H1 (cell line): ENCODE results near the gene KIF1C. TPM values are rescaled to one million over a fixed set of nuclear protein-coding genes. Genes with fewer than 3 reads are reported as not detected.

ENCODE experiments used
- CTCF ChIA-PET: fragments of 300-600 bp; sonication (Branson Sonifier 250); formaldehyde crosslinking; loops from one replicate; lab custom pipeline; 2021; ENCODE audit not compliant: partially characterized antibody; lab: Charles Lee
- POLR2A ChIA-PET: fragments of 300-600 bp; sonication (Branson Sonifier 250); formaldehyde crosslinking; loops from one replicate; lab custom pipeline; 2021; ENCODE audit warnings: inconsistent platforms; ENCODE audit not compliant: partially characterized antibody; lab: Charles Lee
- DNase-seq, 2 experiments: peaks; one replicate each; pipeline versions ENCODE4 v3.0.0 to v3.0.0-alpha.2; 2010 to 2022; ENCODE audit warnings: low spot score in 2 of 2, low read depth in 1 of 2, mixed read lengths in 1 of 2
- FAIRE-seq: peaks from 2 replicates; lab custom pipeline; 2011; peaks lifted over from hg19 to GRCh38; lab: Jason Lieb, UNC
- H2AFZ ChIP-seq: 2 replicates; pipeline ENCODE4 v1.8.1; 2012; ENCODE audit warnings: low read length, inconsistent platforms
- H2AK5ac ChIP-seq: 2 replicates; pipeline ENCODE4 v1.6.1; 2013; ENCODE audit warnings: low read depth, low read length
- H2BK120ac ChIP-seq: replicated peaks from 2 replicates; pipeline ENCODE3; 2013; ENCODE audit warnings: low read depth, low read length, inconsistent platforms
- H2BK12ac ChIP-seq: 2 replicates; pipeline ENCODE4 v1.6.1; 2013; ENCODE audit warnings: low read depth, low read length
- H2BK15ac ChIP-seq: 2 replicates; pipeline ENCODE4 v1.6.1; 2013; ENCODE audit warnings: low read length
- H2BK20ac ChIP-seq: 2 replicates; pipeline ENCODE4 v1.6.1; 2013; ENCODE audit warnings: low read length
- H2BK5ac ChIP-seq: 2 replicates; pipeline ENCODE4 v1.6.1; 2013; ENCODE audit warnings: low read depth, low read length
- H3K14ac ChIP-seq: 2 replicates; pipeline ENCODE4 v1.6.1; 2013; ENCODE audit warnings: inconsistent platforms; ENCODE audit not compliant: insufficient read length
- H3K18ac ChIP-seq: 2 replicates; pipeline ENCODE4 v1.6.1; 2013; ENCODE audit warnings: low read length; ENCODE audit errors: extremely low read depth
- H3K23ac ChIP-seq: 2 replicates; pipeline ENCODE4 v1.6.1; 2013; ENCODE audit warnings: inconsistent platforms; ENCODE audit not compliant: insufficient read length
- H3K23me2 ChIP-seq: 2 replicates; pipeline ENCODE4 v1.6.1; 2013; ENCODE audit warnings: low read depth, low read length
- H3K27ac ChIP-seq: 2 replicates; pipeline ENCODE4 v1.6.1; 2011; ENCODE audit warnings: low read depth, low read length, inconsistent platforms
- H3K27me3 ChIP-seq, 4 experiments: replicated peaks in 1 of 4; 1 replicate in 1 of 4; 2 replicates in 3 of 4; pipeline versions ENCODE4 v1.6.1 to v1.8.1; 2011 to 2013; ENCODE audit warnings: low read length in 3 of 4, mild to moderate bottlenecking in 3 of 4, inconsistent platforms in 2 of 4, mixed read lengths in 2 of 4, moderate library complexity in 1 of 4; ENCODE audit not compliant: control insufficient read depth in 3 of 4, insufficient read depth in 3 of 4; ENCODE audit errors: extremely low read depth in 1 of 4
- H3K36me3 ChIP-seq, 4 experiments: 2 replicates each; pipeline versions ENCODE4 v1.6.1 to v1.8.1; 2011 to 2013; ENCODE audit warnings: mild to moderate bottlenecking in 4 of 4, low read length in 3 of 4, moderate library complexity in 2 of 4, control low read depth in 1 of 4, inconsistent platforms in 1 of 4; ENCODE audit not compliant: insufficient read depth in 4 of 4, control insufficient read depth in 2 of 4
- H3K4ac ChIP-seq: replicated peaks from 2 replicates; pipeline ENCODE3; 2013; ENCODE audit warnings: low read length, low read depth, mixed read lengths, inconsistent platforms; ENCODE audit not compliant: insufficient read length
- H3K4me1 ChIP-seq, 4 experiments: replicated peaks in 1 of 4; 1 replicate in 1 of 4; 2 replicates in 3 of 4; pipeline versions ENCODE4 v1.6.1 to v1.8.1; 2011 to 2013; ENCODE audit warnings: low read length in 3 of 4, inconsistent platforms in 2 of 4, mixed read lengths in 1 of 4; ENCODE audit not compliant: insufficient read depth in 4 of 4, control insufficient read depth in 3 of 4
- H3K4me2 ChIP-seq, 2 experiments: 2 replicates each; pipeline versions ENCODE4 v1.6.1 to v1.8.1; 2011 to 2013; ENCODE audit warnings: low read depth in 2 of 2, low read length in 2 of 2, control low read depth in 1 of 2, inconsistent platforms in 1 of 2, mild to moderate bottlenecking in 1 of 2; ENCODE audit not compliant: insufficient read depth in 1 of 2
- H3K4me3 ChIP-seq, 4 experiments: fragments of 200-600, 300-600 bp in 1 of 4; sonication (generic), shearing (Covaris generic), sonication (Bioruptor Twin) in 1 of 4; 2 replicates each; pipeline versions ENCODE4 v1.5.1 to v1.8.1; 2011 to 2016; ENCODE audit warnings: low read length in 4 of 4, low read depth in 3 of 4, control low read depth in 2 of 4, inconsistent platforms in 2 of 4, mild to moderate bottlenecking in 2 of 4, mixed read lengths in 1 of 4, moderate library complexity in 1 of 4; ENCODE audit not compliant: insufficient read depth in 2 of 4; ENCODE audit errors: extremely low read depth in 1 of 4
- H3K56ac ChIP-seq: replicated peaks from 2 replicates; pipeline ENCODE3; 2013; ENCODE audit warnings: low read depth, mild to moderate bottlenecking, mixed read lengths, low read length, inconsistent platforms; ENCODE audit not compliant: insufficient read length
- H3K79me1 ChIP-seq: 2 replicates; pipeline ENCODE4 v1.6.1; 2013; ENCODE audit warnings: low read depth, low read length, control low read depth
- H3K79me2 ChIP-seq, 2 experiments: 2 replicates each; pipeline versions ENCODE4 v1.6.1 to v1.8.1; 2012 to 2013; ENCODE audit warnings: low read length in 2 of 2, mild to moderate bottlenecking in 2 of 2, inconsistent platforms in 1 of 2; ENCODE audit not compliant: insufficient read depth in 2 of 2, control insufficient read depth in 1 of 2
- H3K9ac ChIP-seq, 4 experiments: replicated peaks in 1 of 4; 1 replicate in 1 of 4; 2 replicates in 3 of 4; pipeline versions ENCODE4 v1.6.1 to v1.8.1; 2011 to 2013; ENCODE audit warnings: low read depth in 3 of 4, low read length in 3 of 4, control low read depth in 2 of 4, mild to moderate bottlenecking in 2 of 4, moderate library complexity in 2 of 4, inconsistent platforms in 1 of 4; ENCODE audit errors: extremely low read depth in 1 of 4
- H3K9me3 ChIP-seq, 2 experiments: 2 replicates each; pipeline versions ENCODE4 v1.6.1 to v1.8.1; 2012 to 2013; ENCODE audit warnings: mild to moderate bottlenecking in 2 of 2, moderate library complexity in 2 of 2, control low read depth in 1 of 2, inconsistent platforms in 1 of 2, low read depth in 1 of 2, low read length in 1 of 2, mixed read lengths in 1 of 2; ENCODE audit not compliant: insufficient read depth in 2 of 2
- H4K20me1 ChIP-seq, 2 experiments: replicated peaks in 1 of 2; 2 replicates each; pipeline versions ENCODE3 to v1.8.1; 2011 to 2013; ENCODE audit warnings: inconsistent platforms in 2 of 2, low read length in 2 of 2, mild to moderate bottlenecking in 1 of 2; ENCODE audit not compliant: insufficient read depth in 2 of 2, control insufficient read depth in 1 of 2
- H4K5ac ChIP-seq: 2 replicates; pipeline ENCODE4 v1.6.1; 2013; ENCODE audit warnings: low read length, low read depth, mixed read lengths, inconsistent platforms; ENCODE audit not compliant: insufficient read length
- H4K8ac ChIP-seq: 2 replicates; pipeline ENCODE4 v1.8.0; 2013; ENCODE audit warnings: mild to moderate bottlenecking, moderate library complexity, low read length, inconsistent platforms; ENCODE audit not compliant: insufficient read depth; ENCODE audit errors: extremely low read depth
- H4K91ac ChIP-seq: replicated peaks from 2 replicates; pipeline ENCODE3; 2013; ENCODE audit warnings: low read length, mixed read lengths, inconsistent platforms; ENCODE audit not compliant: insufficient read length
- CBX5 ChIP-seq: fragments of 300-800, 300-1000 bp; sonication (generic); IDR thresholded peaks from 2 replicates; pipeline ENCODE4 v1.7.1; 2016; ENCODE audit warnings: antibody characterized with exemption, low read length, low read depth
- CEBPB ChIP-seq: IDR thresholded peaks from 2 replicates; pipeline ENCODE4 v1.6.1; 2012; ENCODE audit warnings: low read depth, low read length
- CTCF ChIP-seq, 3 experiments: IDR thresholded peaks; 1 replicate in 2 of 3; 2 replicates in 1 of 3; pipeline versions ENCODE4 v1.5.1 to v1.6.1; 2011; ENCODE audit warnings: low read length in 3 of 3, mild to moderate bottlenecking in 3 of 3, inconsistent platforms in 2 of 3, low read depth in 1 of 3, moderate library complexity in 1 of 3; ENCODE audit not compliant: insufficient read depth in 1 of 3; ENCODE audit errors: control extremely low read depth in 1 of 3
- MAX ChIP-seq: IDR thresholded peaks from 2 replicates; pipeline ENCODE4 v1.6.1; 2012; ENCODE audit warnings: inconsistent platforms
- POLR2AphosphoS5 ChIP-seq: IDR thresholded peaks from 2 replicates; pipeline ENCODE4 v1.6.1; 2011; ENCODE audit warnings: low read depth, low read length
- RAD21 ChIP-seq, 2 experiments: IDR thresholded peaks in 1 of 2; conservative IDR thresholded peaks in 1 of 2; 2 replicates each; pipeline ENCODE4 v1.6.1; 2011; ENCODE audit warnings: low read depth in 2 of 2, low read length in 2 of 2, improper control_type of control experiment in 1 of 2, inconsistent platforms in 1 of 2, mild to moderate bottlenecking in 1 of 2, moderate library complexity in 1 of 2
- SIX5 ChIP-seq: IDR thresholded peaks from 2 replicates; pipeline ENCODE4 v1.6.1; 2011; ENCODE audit warnings: mild to moderate bottlenecking, low read depth, low read length
- WGBS, 2 experiments: shearing (Covaris generic) in 1 of 2; methylation state at CpG; one replicate each; pipeline versions ENCODE4 v1.1.6 to v1.1.7; 2013 to 2015; ENCODE audit warnings: low lambda C conversion rate in 2 of 2, mixed read lengths in 2 of 2, inconsistent platforms in 1 of 2, low coverage in 1 of 2, missing lambda C conversion rate in 1 of 2; ENCODE audit not compliant: insufficient replicate concordance in 2 of 2, insufficient coverage in 1 of 2, insufficient read length in 1 of 2; ENCODE audit errors: extremely low coverage in 1 of 2, missing lambda C conversion rate in 1 of 2; 5-methylcytosine and 5-hydroxymethylcytosine counted together
- polyA plus RNA-seq, 7 experiments: library from polyadenylated mRNA; depleted of rRNA in 3 of 7; stranded (reverse) in 5 of 7; unstranded in 2 of 7; fragments of >200 nt in 5 of 7; fragments of 200-250 nt in 2 of 7; gene quantifications; 1 replicate in 5 of 7; 2 replicates in 1 of 7; 4 replicates in 1 of 7; pipeline versions ENCODE4 v1.2.1 to v1.2.3, GENCODE V29; 2011 to 2013; ENCODE audit warnings: missing spikeins in 2 of 7, mixed read lengths in 2 of 7
- total RNA-seq: library from RNA; stranded (reverse); fragmentation: NEBNext Ultra II Directional; extraction: Animal tissue kit (Norgen Biotek cat#: 25700); gene quantifications from 2 replicates; pipeline ENCODE4 v1.2.1, GENCODE V29; 2021

Gene KIF1C
- total and polyA plus RNA-seq, 2 of the 8 experiments (the other 6 are each of a cell fraction or from before 2014, with no cell fraction given), result 14.3 to 114 TPM

- no peak overlapping the region for H2BK5ac ChIP-seq
- 90% methylated on average over 1 of the region's 1 CpG; no CpG with 5 or more reads in 1 of the 2 experiments for WGBS, 2 experiments
- no peaks in the 10 kb centered on the region for H3K27me3 ChIP-seq
- H3K9ac ChIP-seq, result no peak overlapping the region
- H4K8ac ChIP-seq, result no peak overlapping the region
- H3K23me2 ChIP-seq, result no peaks in the 10 kb centered on the region
- no peak overlapping the region for H3K4ac ChIP-seq
- POLR2A ChIA-PET, result interaction anchor here (0.9 to 2.2 kb wide), 8 partner anchors 9 to 83 kb away, joined by 3 to 8 read pairs (median 4); partner anchors contain the start of genes CAMTA2, INCA1 and KIF1C
- H2AK5ac ChIP-seq, result no peak overlapping the region
- no peak overlapping the region for H2BK120ac ChIP-seq
- H4K20me1 ChIP-seq, result peaks cover 0 to 2% of the 10 kb centered on the region in 2 experiments
- peaks cover 10 to 51% (median 31%) of the 10 kb centered on the region in 4 experiments for H3K36me3 ChIP-seq
- DNase-seq (no peak), FAIRE-seq (no peak)
- H2AFZ ChIP-seq, result no peak overlapping the region
- no peak overlapping the region for H3K14ac ChIP-seq
- no peak overlapping the region for H2BK12ac ChIP-seq
- TF ChIP-seq CBX5 (no peak), MAX (no peak), RAD21 (IDR thresholded peaks at IDR 0.05 in 1 of 2, conservative IDR thresholded peaks at IDR 0.05 in 1 of 2; ENCODE audit: low read depth in 2 of 2, low read length in 2 of 2) (peak; percentile 52 to 67), SIX5 (peak; percentile 40), CTCF (IDR thresholded peaks at IDR 0.05; ENCODE audit: control extremely low read depth in 1 of 3, insufficient read depth in 1 of 3, low read depth in 1 of 3, low read length in 3 of 3) (peak; percentile 39 to 50 (median 50)), POLR2AphosphoS5 (0 out of 2 replicates have a peak, but pooled peaks have one; percentile 22), CEBPB (no peak)
- no peak overlapping the region for H2BK15ac ChIP-seq
- no peak overlapping the region for H3K27ac ChIP-seq
- no peak overlapping the region for H4K91ac ChIP-seq
- H3K4me1 ChIP-seq, result no peaks in the 10 kb centered on the region
- no peak overlapping the region for H2BK20ac ChIP-seq
- CTCF ChIA-PET, result interaction anchor here (0.8 to 5.4 kb wide), 8 partner anchors 9 to 44 kb away, joined by 3 to 21 read pairs (median 5); partner anchors contain the start of gene SLC52A1
- H3K4me3 ChIP-seq, result no peak overlapping the region
- no peak overlapping the region for H3K56ac ChIP-seq
- no peak overlapping the region for H3K23ac ChIP-seq
- no peak overlapping the region for H4K5ac ChIP-seq
- H3K79me1 ChIP-seq, result no peaks in the 10 kb centered on the region
- H3K79me2 ChIP-seq, result no peaks in the 10 kb centered on the region
- H3K4me2 ChIP-seq, result no peak overlapping the region
- H3K18ac ChIP-seq, result no peak overlapping the region
- no peaks in the 10 kb centered on the region for H3K9me3 ChIP-seq
These were observed 21.8 kb downstream of the KIF1C start for GRCh38 chr17:5019475-5019956.
